SW480 (cell line): ENCODE results near the gene SASH1.

Experiments used
- DNase-seq: peaks from one replicate; pipeline ENCODE4 v3.0.0-alpha.2; 2016; ENCODE audit warnings: low spot score

SASH1 gene

GRCh38 chr6:148342350-148343046, at the start of gene SASH1:
Gene SASH1 (plus strand): TSS chr6:148342838. CDS start chr6:148343068, 230 bp downstream.
- peak; percentile 80 for DNase-seq

GRCh38 chr6:148293181-148293995, 49.2 kb upstream of the SASH1 start:
- DNase-seq = no peak

DNA sequence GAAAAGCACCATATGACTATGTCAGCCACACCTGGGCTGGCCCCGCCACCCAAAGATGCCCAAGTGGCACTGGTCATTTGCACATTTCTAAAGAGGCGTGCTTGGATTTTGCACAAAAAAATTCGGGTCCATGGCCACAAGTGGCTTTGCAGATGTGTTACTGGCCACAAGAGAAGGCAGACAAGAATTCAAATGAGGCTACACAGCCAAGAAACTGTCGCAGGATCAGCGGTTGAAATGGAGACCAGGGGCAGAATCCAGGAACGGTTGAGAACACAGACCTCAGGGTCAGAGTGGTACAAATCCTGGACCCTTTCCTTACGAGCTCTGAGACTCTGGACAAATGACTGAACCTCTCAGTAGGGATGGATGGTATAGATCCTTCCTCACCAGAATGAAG, 48.6 kb upstream of the SASH1 start:
- no peak for DNase-seq

GRCh38 chr6:148295261-148295887, 47.3 kb upstream of the SASH1 start:
- no peak for DNase-seq

GRCh38 chr6:148296771-148297170, 45.9 kb upstream of the SASH1 start:
- DNase-seq = no peak

GRCh38 chr6:148298683-148299082, 44.0 kb upstream of the SASH1 start:
- no peak for DNase-seq

- no peak for DNase-seq
Measured at GRCh38 chr6:148303616-148304015, 39.0 kb upstream of the SASH1 start.

DNA sequence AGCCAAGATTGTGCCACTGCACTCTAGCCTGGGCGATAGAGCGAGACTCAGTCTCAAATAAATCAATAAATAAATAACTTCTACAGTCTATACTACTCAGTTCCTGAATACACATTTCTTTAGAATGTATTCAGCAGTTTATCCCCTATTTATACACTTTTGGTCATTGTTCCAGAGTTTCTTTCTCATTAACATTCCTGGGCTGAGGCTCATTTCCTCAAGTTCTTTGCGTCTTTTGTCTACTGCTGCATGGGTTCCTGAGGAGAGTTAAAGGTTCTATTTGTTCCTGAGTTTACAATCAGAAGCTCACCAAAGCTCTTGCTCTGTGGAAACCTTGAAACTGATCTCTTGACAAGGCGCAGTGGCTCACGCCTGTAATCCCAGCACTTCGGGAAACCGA, 37.7 kb upstream of the SASH1 start:
- no peak for DNase-seq

DNA sequence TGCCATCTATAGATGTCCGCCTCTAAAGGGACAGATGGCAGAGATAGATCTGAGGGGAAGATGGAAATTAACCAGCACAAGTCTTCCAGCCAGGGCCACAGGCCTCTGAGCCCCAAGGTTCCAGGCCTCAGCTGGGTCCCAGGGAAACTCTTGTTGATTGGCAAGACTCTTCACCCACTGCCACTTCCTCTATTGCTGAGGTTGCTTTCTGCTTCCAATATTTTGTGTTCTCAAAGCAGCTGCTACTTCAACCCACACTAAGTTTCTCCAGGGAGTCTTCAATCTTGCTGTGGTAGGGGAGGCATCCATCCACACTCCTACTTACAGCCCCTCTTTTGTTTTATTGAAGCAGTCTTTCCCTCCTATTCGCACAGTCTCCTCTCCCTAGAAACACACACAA, 36.4 kb upstream of the SASH1 start:
- no peak for DNase-seq

DNA sequence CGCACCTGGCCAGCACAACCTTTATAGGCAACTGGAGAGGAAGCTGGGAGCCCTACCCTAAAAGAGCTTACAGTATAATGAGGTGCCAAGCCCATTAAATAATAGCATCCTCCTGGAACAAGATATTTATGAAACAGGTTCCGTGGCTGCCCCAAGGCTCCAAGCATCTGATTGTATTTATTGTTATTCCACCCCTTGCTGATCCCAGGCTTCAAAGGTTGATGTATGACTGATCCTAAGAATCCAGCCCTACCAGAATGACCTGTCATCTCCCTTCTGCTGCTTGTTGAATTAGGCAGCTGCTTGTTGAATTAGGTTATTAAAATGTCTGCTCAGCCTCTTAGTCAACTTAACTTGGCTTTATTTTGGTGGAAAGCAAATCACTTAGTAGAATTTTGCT, 35.2 kb upstream of the SASH1 start:
- no peak for DNase-seq

- no peak for DNase-seq
Measured at GRCh38 chr6:148309301-148309700, 33.3 kb upstream of the SASH1 start.

DNA sequence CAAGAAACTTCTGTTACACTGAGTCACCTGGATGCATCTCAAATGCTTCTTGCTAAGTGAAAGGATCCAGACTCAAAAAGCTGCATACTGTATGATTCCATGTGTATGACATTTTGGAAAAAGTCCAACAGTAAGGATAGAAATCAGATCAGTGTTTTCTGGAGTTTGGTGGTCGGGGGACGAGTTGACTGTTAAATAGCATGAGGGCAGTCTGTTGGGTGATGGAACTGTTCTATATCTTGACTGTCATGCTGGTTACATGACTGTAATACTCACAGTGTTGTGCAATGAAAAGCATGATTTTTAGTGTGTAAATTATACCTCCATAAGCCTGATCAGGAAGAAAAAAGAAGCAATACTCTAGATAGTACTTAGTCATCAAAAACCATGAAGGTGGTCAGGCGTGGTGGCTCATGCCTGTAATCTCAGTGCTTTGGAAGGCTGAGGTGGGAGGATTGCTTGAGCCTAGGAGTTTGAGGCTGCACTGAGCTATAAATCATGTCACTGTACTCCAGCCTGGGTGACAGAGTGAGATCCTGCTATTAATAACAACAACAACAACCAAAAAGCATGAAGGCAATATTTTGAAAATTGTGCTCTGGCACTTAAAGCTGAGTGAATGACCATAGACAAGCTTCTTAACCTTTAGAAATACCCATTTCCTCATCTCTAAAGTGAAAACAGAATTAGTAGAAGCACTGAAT, 30.5 kb upstream of the SASH1 start:
- DNase-seq = no peak

DNA sequence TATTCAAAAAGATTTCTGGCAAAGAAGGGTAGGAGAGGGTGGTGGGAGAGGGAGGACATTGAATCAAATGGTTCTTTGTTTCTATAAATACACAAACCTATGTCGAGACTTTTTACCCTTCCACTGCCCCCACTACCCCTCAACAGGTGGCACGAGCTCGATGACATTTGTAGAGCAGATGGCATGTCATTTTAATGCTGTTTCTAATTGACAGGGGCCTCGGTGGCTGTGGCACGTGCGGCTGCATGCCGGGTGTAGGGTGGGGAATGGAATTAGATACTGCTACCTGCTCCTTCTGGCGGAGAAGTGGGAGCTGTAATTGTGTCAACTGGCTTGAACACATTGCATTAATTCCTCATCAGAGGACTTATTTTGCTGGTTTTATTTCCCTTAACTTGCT, 29.1 kb upstream of the SASH1 start:
- DNase-seq = no peak

DNA sequence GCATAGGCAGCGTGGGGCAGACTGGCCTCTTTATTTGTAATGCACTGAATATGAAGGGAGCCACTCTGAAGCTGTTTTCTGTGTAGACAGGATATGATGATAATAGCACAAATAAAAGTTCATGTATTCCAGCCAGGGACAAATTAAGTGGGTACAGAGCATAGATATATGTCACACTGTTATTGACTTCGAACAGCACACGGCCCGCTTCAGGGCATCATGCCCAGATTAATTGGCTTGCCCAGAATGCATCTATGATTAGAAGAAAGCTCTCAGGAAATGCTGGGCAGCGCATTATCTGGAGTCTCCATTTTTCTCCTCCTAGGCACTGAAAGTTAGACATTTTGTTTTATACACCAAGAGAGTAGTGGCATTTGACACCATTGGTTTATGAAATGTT, 26.3 kb upstream of the SASH1 start:
- DNase-seq = no peak

DNA sequence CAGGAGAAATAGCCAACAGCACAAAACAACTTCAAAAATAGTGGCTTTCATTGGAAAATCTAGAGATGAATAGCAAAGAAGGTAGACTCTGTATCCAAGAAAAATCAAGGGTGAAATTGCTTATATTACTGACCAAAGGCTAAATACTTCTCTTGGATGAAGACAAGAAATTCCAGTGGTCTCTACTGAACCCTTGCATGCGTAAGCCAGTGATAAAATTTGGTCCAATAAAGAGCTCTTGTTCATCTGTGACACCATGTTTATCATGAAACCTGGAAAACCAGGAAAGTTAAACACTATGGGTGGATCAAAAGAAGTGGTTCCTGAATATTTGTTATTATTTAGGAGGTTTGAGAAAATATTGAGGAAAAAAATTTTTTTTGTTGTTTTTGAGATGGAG, 25.6 kb upstream of the SASH1 start:
- no peak for DNase-seq

GRCh38 chr6:148317739-148318138, 24.9 kb upstream of the SASH1 start:
- DNase-seq = no peak

- DNase-seq = no peak
Measured at GRCh38 chr6:148322704-148323103, 19.9 kb upstream of the SASH1 start.

GRCh38 chr6:148323344-148323743, 19.3 kb upstream of the SASH1 start:
- DNase-seq = no peak

- no peak for DNase-seq
Measured at GRCh38 chr6:148324297-148324985, 18.2 kb upstream of the SASH1 start.

DNA sequence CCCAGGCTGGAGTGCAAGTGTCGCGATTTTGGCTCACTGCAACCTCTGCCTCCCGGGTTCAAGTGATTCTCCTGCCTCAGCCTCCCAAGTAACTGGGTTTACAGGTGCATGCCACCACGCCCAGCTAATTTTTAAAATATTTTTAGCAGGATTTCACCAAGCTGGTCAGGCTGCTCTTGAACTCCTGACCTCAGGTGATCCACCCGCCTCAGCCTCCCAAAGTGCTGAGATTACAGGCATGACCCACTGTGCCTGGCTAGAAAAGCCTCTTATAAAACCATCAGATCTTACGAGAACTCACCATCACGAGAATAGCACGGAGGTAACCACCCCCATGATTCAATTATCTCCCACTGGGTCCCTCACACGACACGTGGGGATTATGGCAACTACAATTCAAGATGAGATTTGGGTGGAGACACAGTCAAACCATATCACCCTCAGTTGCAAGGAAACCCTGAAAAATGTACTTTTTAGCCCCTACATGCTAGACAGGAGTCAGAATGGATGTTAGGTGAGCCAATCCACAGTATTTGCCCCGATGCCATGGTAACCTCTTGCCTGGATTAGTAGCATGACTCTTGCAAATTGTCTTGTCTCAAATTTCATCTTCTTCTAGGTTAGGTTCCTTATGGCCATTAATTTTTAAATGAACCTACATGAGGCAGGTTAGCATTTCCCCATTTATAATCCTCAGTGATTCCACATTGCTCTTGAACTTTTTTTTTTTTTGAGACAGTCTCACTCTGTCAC, 17.1 kb upstream of the SASH1 start:
- DNase-seq = no peak

DNA sequence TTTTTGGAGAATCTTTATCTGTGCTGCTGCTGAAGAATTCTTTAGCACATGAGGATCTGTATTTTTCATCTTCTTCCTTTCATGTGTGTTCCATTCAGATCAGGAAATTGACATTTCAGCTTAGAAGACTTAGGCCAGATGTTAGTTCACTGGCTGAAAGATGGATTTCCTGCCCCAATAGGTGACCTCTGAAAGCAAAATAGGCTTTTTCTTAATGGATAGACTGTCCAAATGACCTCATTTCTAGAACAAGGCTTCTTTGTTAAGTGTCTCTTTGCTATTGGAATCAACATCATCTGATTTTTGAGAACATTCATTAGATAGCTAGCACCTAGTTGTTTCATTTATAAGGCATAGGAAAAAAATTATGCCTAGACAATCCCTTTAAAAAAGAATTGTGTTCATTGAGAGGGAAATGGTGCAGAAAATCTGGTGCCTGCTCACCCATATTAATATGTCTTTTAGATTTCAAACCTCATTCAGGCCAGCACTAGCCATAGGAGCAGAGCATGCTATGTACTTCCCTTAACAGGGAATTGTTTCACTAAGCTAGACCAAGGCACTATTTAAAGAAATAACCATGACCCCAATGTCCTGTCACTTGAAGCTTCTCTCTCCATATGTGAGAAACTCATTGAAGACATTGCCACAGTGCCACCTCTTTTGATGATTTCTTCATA, 13.6 kb upstream of the SASH1 start:
- DNase-seq = no peak
